Stimulated activated CD4-positive, alpha-beta T cell treated with anti-CD3 and anti-CD28 coated beads, Interleukin-4, amount 100 ng/mL, for 4 hours (primary cell): ENCODE measurements around the gene TECPR2.
A peak's percentile ranks its signal among the peaks of the same experiment; 100 is the strongest.
"Not testable (repeated sequence)": the region's sequence is repeated elsewhere in the genome, so short reads cannot be mapped to it uniquely, and the experiment has no call there.

ENCODE experiments used
- DNase-seq, 2 experiments: peaks; one replicate each; pipeline ENCODE4 v3.0.0-alpha.2; 2020

TECPR2 gene

DNA sequence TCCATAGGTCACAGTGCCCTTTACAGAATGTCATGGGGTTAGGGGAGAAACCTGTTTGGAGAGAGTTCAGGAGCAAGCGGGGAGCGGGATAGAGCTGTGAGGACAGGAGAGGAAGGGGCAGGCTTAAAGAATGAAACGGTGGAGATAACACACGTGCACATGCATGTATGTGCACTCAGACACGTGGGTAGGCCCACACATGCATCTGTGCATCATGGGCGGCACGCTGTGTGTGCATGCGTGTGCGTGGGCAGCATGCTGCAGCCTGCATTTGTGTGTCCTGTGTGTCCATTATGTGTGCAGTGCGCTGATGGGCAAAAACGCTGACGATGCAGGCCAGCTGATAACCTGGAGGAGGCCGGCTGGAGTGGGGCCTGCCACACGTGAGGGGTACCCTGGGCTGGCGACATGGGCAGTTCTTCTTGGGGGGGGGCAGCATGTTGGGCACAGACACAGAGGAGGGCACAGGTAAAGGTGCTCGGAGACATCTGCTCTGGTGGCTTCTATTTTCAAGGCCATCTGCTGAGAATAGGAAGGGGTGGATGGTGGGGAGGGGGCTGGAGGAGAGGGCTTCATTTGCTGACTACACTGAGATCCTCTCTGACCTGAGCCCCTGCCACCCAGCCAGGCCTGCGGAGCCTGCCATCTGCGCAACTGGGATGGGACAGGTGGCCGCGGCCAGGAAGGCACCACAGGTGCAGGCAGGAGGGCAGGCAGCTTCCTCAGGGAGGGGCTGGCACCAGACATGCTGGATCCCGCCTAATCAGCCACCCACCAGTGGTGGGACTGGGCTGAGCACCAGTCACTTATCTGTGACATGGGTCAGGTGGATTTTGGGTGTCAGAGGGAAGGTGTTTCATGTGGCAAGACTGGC lies 151.4 kb downstream of the TECPR2 start:
- DNase-seq: no peak

DNA sequence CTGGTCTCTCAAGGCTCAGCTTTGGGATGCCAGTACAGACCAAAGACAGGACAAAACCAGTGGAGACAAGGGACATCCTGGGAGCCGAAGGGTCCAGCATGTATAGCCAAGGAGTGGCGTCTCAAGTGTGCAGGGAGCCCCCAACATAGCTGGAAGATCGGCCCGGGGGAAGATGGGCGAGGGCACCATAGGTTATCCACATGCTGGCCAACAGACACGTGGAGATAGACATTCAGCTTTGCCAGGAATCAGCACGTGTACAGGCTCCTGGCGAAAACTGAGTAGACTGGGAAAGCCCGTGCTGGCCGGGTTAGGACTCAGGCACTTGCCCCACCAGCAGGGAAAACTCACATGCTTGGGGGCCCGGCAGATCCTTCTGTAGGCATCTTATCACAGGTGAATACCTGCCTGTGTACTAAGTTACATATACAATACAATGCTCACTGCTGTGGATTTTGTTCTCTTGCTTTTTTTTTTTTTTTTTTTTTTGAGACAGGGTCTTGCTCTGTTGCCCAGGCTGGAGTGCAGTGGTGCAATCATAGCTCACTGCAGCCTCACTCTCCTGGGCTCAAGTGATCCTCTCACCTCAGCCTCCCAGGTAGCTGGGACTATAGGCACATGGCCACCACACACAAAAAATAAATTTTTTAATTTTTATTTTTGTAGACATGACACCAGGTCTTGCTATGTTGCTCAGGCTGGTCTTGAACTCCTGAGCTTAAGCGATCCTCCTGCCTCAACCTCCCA lies 152.4 kb downstream of the TECPR2 start:
- no peak for DNase-seq

DNA sequence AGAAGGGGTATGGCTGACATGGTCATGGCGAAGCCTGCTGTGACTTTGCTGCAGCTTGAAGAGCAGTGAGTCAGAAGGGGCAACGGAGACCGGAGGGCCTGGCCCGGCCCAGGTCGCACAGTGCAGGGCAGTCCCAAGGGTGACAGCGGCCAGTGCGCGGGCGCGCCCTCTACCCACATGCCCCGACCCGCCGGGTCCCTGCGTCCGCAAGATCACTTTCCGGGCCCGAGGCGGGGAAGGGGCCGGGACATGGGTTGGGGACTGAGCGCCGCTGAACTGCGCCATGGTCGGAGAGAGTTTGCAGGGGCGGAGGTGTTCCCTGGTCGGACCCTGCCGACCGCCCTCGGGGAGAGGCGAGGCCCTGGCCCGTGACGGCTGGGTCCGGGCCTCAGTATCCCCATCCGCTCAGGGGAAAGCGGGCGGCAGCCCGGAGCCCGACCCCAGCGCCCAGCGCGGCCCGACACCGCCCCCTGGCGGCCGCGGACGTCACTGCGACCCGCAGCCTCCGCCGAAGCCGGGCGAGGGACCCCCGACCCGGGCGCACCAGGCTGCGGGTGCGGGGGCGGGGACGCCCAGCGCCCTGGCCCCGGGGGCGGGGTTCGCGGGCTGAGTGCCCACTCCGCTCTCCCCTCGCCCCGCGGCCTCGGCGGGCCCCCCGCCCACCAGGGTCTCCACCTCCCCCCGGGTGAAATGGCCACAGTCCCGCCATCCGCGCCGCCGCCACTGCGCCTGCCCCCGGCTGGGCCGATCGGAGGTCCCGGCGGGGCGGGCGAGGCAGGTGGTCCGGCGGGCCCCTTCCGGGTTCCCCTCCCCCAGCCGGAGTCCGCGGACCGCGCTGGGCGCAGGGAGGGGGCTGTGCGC lies 154.0 kb downstream of the TECPR2 start:
- peak; percentile 39 to 68 for DNase-seq

DNA sequence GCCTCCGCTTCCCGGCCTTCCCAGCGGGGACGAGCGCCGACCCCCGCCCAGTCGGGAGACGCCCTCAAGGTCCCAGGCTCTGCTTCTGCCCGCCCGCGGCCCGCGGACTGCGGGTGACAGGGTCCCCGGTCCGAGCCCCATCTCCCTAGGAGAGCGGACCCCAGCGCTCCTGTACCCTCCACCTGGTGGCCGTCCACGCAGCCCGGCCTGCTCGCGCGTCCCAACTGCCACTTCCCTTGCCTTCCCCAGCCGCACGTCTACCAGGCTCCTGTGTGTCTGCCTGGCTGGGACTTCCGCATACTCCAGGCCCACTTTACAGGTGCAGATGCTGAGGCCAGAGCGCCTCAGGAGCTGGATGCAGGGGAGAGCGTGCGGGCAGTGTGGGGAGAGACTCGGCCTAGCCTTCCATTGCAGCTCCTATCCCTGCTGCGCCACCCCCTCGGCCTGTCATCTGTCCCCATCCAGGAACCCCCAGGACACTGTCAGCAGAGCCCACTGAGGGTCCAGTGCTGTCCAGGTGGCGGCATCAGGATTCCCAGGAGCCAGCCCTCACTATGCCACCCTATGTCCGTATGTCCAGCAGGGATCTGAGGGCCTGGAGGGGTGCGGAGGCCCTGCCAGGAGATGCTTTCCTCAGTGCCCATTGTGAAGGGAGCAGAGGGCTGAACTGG lies 154.8 kb downstream of the TECPR2 start:
- DNase-seq: no peak

DNA sequence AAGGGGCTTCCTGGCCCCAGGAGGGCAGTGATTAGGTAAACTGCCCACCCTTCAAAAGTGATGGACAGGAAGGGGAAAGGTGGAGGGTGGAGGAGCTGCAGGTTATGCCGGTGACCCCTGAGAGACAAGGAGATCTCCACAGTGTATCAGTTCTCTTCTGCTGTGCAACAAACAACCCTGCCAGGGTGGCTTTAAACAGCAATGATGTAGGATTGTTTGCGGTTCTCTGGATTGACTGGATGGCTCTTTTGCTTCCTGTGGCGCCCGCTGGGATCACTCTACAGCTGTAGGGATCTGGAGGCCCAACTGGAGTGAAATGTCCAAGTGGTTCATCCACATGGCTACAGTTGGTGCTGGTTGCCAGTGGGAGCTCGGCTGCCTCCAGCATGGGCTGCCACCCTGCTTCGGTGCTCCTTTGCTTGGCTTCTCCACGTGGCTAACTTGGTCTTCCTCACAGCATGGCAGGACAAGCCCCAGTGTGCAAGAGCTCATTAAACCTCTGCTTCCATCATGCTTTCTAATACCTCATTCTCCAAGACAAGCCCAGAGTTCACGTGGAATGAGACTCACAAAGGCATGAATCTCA lies 155.4 kb downstream of the TECPR2 start:
- no peak for DNase-seq

DNA sequence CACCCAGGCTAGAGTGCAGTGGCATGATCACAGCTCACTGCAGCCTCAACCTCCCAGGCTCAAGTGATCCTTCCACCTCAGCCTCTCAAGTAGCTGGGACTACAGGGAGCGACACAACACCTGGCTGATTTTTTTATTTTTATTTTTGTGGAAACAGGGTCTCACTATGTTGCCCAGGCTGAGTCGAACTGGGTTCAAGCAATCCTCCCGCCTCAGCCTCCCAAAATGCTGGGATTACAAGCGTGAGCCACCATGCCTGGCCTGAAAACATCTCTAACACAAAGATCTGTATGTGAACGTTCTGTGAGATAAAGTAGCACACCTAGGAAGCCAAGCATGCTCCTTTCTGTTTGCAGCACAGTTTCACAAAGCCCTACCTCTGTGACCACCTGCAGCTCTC lies 157.0 kb downstream of the TECPR2 start:
- not testable (repeated sequence) for DNase-seq

DNA sequence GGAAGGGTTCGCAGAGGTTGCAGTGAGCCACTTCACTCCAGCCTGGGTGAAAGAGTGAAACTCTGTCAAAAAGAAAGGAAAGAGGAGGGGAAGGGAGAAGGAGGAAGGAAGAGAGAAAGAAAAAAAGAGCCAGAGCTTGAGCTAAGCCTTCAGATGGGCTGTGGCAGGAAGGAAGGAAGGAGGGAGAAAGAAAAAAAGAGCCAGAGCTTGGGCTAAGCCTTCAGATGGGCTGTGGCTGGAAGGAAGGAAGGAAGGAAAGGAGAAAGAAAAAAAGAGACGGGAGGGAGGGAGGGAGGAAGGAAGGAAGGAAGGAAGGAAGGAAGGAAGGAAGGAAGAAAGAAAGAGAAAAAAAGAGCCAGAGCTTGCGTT lies 160.4 kb downstream of the TECPR2 start:
- DNase-seq: no peak

DNA sequence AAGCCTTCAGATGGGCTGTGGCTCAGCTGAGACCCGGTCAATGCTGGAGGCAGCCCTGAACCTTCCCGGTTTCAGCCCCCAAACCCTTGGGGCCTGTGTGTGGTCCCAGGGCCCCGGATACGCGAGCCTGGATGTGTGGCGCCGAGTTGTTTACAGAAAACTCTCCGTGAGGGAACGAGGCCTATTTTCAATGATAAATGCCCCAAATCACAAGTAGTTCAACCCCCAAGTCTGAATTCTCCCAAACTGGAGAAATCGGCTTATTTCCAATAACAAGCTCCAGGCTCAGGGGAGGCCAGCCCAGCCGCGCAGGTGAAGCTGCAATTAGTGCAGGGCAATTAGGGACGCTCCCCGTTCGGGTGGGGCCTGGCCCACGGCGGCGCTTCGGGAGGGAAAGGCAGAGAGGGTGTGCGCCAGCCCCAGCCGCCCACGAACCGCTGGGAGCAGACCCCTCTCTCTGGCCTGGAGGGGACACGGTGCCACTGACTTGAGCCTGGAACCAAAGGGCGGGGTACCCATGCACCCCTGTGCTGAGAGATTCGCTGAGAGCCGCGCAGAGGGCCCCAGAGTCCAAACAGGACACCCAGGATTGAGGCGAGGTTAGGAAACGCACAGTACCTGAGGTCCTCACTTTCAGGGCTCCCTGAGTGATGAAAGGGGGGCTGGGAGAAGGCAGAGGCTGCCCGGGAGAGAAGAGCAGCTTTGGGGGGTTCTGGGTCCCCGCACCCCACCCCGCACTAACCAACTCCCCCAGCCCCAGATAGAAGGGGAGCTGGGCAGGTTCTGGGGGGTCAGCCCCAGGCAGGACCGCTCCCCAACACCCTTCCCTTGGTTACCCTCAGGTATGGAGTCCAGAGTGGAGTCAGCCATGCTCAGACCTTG lies 161.1 kb downstream of the TECPR2 start:
- DNase-seq: no peak

DNA sequence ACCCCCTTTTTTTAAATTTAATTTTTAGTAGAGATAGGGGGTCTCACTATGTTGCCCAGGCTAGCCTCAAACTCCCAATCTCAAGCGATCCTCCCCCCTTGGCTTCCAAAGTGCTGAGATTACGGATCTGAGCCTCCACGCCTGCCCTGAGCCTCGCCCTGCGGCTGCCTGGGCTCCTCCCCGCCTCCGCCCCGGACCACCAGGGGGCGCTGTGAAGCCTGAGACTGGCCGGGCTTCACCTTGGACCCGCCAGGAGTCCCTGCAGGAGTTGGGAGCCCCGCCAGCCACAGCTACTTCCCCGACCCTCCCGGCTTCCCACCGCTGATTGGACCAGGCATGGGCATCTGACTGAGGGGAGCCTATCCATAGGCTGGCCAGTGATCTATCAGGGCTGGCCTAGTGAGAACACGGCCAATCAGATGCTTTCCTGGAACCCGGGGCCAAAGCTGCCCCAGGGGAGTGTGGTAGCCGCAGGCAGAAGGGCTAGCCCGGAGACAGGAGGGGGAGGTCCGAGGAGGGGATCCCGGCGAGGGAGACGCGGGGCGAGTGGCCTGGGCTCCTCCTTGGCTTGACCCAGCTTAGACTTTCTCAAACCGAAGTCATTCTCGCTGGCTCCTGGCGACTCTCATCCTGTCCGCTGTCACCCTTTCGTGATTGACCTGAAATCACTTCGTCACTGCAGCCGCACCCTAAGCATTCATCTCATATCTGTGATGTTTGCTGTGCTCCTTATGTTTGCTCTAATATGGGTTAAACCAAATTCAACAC lies 161.9 kb downstream of the TECPR2 start:
- DNase-seq: peak; percentile 80 to 94

DNA sequence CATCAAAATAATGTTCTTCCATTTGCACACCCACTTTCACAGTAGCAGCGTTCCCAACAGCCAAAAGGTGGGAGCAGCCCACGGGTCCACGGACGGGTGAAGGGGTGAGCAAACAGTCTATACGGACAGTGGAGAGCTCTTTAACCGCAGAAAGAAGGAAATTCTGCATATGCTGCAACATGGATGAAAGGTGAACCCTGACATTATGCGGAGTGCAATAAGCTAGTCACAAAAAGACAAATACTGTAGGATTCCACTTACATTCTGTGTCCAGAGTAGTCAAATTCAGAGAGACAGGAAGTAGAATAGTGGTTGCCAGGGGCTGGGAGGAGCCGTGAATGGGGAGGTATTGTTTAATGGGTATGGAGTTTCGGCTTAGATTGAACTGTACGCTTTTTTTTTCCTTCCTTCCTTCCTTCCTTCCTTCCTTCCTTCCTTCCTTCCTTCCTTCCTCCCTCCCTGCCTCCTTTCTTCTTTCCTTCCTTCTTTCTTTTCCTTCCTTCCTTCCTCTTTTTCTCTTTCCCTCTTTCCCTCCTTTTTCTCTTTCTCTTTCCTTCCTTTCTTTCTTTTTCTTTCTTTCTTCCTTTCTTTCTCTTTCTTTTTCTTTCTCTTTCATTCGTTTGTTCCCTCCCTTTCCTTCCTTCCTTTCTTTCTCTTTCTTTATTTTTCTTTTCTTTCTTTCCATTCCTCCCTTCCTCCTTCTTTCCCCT lies 162.6 kb downstream of the TECPR2 start:
- no peak for DNase-seq

DNA sequence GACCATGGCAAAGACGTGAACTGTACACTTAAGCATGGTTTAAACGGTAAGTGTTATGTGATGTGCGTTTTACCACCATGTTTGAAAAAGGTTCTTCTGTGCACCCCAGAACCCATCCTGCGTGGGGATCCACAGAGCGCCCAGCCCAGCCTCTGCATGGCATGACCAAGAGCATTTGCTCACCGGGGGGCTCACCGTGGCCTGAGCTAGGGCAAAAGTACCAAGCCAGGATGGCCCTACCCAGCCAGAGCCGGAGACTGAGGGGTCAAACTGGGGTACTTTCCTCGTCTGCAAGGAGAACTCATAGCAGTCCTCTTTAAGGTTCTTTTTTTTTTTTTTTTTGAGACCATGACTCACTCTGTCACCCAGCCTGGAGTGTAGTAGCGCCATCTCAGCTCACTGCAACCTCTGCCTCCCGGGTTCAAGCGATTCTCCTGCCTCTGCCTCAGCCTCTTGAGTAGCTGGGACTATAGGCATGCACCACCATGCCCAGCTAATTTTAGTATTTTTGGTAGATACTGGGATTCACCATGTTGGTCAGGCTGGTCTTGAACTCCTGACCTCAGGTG lies 163.3 kb downstream of the TECPR2 start:
- DNase-seq: no peak

DNA sequence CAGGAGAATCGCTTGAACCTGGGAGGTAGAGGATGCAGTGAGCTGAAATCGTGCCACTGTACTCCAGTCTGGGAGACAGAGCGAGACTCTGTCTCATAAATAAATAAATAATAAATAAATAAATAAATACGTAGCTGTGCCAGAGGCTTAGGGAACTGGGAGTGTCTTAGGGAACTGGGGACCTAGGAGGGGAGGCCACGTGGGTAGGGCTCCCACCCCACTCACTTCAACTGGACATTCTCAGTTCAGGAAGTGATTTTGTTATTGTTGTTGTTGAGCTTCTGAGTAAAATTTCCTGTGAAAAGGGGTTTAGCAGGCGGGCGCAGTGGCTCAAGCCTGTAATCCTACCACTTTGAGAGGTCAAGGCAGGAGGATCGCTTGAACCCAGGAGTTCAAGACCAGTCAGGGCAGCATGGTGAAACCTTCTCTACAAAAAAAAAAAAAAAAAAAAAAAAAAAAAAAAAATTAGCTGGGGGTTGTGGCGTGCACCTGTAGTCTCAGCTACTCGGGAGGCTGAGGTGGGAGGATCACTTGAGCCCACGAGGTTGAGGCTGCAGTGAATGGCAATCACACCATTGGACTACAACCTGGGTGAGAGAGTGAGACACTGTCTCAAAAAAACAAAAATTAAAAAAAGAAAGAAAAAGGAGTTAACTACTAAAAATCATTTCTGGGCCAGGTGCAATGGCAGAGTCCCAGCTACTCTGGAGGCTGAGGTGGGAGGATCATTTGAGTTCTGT lies 165.9 kb downstream of the TECPR2 start:
- no peak for DNase-seq

DNA sequence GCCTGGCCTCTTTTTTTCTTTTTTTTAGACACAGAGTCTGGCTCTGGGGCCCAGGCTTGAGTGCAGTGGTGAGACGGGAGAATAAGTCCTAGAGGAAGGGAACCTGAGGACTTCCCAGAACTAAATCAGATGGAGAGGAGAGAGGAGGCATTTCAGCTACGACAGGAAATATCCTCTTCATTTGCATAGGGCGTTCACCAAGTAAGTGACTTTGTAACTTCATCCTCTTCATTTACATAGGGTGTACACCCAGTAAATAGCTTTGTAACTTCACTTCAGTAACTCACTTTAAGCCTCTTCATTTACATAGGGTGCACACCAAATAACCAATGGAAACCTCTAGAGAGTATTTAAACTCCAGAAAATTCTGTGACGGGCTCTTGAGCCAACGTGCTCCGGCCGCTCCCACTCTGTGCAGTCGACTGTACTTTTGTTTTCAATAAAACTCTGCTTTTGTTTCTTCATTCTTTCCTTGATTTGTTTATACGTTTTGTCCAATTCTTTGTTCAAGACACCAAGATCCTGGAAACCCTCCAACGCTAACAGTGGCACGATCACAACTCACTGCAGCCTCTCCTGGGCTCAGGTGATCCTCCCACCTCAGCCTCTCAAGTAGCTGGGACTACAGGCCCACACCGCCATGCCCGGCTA lies 168.2 kb downstream of the TECPR2 start:
- DNase-seq: no peak

DNA sequence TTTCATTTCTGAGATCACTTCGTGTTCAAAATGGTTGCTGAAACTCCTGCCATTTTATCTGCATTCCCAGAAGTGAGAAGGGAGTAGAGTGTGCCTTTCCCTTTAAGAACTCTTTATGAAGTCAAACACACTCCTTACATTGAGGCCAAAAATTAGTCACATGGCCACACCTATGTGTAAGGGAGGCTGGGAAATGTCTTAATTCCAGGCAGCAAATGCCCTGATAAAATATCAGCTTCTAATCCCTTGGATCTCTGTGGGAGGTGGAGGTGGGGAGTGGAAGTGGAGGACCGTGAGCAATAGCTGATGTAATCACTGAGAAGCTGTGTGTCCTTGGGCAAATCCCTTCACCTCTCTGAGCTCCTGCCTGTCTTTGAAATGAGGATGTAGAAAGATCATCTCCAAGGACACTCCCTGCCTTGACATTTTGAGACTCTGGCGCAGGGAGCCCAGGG lies 169.5 kb downstream of the TECPR2 start:
- no peak for DNase-seq

DNA sequence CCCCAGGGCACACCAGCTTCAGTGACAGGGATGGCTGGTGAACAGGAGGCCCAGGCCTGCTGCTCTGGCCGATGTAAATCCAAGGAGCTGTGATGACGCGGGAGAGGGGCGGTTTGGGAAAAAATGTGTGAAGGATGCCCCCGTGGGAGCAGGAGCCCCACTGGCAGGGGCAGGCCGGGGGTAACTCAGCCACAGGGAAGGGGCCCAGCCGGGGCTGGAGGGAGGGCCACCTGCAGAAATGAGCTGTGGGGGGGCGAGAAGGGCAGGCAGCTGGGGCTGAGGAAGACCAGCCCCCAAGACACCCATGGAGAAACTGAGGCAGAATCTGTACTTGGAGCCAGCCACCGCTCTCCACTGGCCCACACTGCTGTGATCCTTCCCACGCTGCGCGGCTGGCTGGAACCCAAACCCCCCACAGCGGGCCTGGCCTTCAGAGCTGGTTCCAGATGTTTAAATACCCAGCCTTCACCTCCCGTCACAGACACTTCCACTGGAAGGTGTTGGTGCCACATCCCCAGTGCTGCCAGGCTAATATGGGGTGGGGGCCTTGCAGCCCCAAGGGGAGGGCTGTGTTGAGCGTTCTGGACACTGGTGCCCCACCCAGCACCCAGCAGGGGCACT lies 175.3 kb downstream of the TECPR2 start:
- DNase-seq: no peak

DNA sequence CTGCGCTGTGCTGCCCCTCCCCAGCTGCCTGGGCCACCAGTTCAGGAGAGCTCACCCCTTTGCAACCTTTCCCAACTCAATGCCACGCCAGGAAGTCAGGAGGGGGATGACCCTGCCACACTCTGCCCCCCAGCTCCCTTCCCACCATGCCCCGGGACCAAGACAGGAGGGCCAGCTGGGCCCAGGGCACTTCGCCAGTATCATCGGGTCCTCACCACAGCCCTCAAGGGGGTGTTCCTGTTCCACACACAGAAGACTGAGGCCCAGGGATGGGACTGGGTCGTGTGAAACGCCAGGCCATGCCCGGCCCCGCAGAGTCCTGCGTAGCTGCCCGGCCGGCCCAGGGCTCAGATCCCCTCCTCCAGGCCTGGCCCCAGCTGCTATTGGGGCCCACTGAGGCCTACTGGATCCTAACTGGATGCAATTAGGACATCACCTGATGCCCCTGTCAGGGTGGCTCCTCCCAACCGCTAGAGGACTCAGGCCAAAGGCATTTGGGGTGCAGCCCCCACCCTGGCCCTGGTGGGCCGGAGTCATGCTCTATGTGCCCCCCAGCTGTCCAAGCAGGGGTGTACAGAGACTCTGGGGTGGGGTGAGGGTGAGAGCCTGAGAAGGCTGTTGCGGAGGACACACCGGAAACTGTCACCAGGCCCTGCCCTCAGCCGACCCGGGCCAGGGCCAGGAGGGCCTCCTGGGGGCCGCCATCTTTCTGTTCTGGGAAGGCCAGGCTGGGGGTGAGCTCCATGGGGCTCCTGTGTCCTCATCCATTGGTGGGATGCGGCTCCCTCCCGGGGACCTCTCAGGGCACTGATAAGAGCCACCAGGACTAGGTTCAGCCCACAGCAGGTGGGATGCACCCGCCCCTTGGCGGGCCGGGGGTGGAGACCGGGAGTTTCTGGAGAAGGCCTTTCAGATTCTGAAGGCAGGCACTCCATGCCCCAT lies 176.1 kb downstream of the TECPR2 start:
- DNase-seq: no peak
